GM19468 (cell line): ENCODE measurements around the gene KLK2.
"Not testable (repeated sequence)": the region's sequence is repeated elsewhere in the genome, so short reads cannot be mapped to it uniquely, and the experiment has no call there.

Experiments
- ATAC-seq: cut with Tn5 transposase; IDR thresholded peaks from one replicate; pipeline ENCODE4 v1.9.1; 2021; ENCODE audit warnings: mild to moderate bottlenecking, moderate library complexity, moderate number of reproducible peaks; ENCODE audit not compliant: unreplicated experiment; ENCODE audit errors: extremely low read depth

Gene KLK2

GRCh38 chr19:50890422-50891252, 17.4 kb downstream of the KLK2 start:
- ATAC-seq: no peak

GRCh38 chr19:50891253-50891625, 18.0 kb downstream of the KLK2 start:
- ATAC-seq: no peak

- ATAC-seq: no peak
These were observed 20.0 kb downstream of the KLK2 start for GRCh38 chr19:50893047-50893736.

- ATAC-seq: no peak
These were observed 21.5 kb downstream of the KLK2 start for GRCh38 chr19:50894478-50895356.

GRCh38 chr19:50896089-50896590, 22.9 kb downstream of the KLK2 start:
- ATAC-seq: not testable (repeated sequence)

DNA sequence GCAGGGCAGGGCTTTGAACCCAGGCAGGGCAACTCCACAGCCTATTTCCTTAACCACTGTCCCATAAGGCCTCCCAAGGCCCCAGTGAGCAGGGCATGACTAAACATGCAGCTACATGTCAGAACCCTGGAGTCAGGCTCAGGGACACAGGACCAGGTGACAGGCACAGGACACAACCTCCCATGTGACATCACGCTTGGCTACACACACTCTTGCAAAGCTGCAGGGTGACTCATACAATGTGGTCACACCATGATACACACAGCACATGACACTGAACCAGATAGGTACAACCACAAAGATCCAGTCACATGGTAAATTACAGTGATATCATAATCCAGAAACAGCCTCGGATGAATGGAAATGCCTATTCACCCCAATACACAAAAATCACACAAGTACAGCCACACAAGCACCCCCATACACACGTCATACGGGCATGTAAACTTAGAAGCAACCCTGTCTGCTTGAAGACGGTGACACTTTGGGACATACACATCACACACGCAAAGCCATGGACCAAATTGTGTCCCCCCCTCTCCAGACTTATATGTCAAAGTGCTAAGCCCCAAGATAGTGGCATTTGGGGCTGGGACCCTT, 23.5 kb downstream of the KLK2 start:
- ATAC-seq: peak; percentile 42

GRCh38 chr19:50897191-50897607, 24.0 kb downstream of the KLK2 start:
- no peak for ATAC-seq

- no peak for ATAC-seq
These were observed 24.4 kb downstream of the KLK2 start for GRCh38 chr19:50897612-50898011.

- no peak for ATAC-seq
These were observed 24.8 kb downstream of the KLK2 start for GRCh38 chr19:50898018-50898417.

DNA sequence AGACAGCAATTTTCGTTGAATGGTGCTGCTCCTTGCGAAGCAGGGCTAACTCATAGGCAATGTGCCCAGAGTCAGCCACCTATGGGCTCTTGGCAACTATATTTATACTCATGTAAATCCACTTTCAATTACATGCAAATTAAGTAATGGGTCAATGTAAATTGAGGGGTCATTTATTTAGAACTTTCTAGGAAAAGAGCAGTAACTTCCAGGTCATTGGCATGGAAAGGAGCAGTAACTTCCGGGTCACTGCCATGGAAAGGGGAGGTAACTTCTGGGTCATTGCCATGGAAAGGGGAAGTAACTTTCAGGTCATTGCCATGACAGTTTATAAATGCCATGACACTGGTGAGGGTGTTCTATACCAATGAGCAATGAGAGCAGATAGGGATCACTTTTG, 26.3 kb downstream of the KLK2 start:
- no peak for ATAC-seq

DNA sequence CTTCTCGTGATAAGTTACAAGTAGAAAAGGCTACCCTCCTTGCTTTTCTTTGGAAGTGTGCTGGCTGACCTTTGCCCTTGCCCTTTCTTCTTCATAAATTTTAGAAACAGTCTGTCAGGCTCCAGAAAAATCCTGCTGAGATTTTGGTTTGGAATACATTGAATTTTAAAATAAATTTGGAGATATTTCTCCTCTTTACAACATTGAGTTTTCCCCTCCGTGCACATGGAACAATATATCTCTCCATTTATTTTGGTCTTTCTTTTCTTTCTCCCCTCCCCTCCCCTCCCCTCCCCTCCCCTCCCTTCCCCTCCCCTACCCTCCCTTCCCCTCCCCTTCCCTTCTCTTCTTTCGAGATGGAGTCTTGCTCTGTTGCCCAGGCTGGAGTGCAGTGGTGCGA, 29.4 kb downstream of the KLK2 start:
- ATAC-seq: no peak

GRCh38 chr19:50906217-50906616, 33.0 kb downstream of the KLK2 start:
- no peak for ATAC-seq

- ATAC-seq: no peak
These were observed 35.1 kb downstream of the KLK2 start for GRCh38 chr19:50908336-50908735.

GRCh38 chr19:50909240-50910070, 36.2 kb downstream of the KLK2 start:
- ATAC-seq: no peak

GRCh38 chr19:50910722-50911121, 37.5 kb downstream of the KLK2 start:
- no peak for ATAC-seq

DNA sequence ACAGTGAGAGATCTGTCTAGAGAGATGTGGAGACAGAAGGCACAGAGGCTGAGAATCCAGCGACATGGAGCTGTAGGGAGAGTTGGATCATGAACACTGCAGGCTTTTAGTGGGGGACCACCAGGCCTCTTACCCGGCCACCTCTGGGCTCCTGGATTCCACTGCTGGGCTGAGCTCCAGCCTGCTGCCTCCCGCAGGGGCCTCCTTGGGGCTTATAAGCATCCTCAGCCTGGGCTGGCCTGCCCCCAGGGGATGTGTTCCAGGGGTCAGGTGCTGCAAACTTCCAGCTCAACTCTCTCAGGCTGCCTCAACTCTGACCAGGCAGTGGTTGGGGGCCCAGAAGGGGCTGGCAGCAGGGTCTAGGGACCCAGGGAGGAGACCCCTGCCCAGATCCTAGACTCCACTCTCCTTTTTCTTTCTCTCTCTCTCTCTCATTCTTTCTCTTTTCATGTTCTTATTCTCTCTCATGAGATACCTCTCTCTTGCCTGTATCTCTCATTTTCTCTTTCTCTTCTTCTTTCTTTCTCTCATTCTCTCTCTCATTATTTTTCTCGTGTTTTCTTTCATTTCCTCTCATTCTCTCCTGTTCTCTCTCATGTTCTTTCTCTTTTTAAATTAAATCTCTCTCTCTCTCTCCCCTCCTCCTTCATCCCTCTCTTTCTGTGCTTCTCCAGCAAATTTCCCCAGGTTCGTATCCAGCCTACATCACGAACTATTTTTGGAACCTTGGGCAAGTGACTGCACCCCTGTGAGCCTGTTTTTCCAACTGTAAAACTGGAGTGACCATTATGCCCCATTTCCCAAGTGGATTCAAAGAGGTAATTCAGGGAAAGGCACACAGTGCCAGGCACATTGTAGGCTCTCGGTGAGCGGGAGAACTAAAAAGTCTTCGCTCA, 38.2 kb downstream of the KLK2 start, which contains the start of gene KLK4:
Gene KLK4 (minus strand): TSS at position 190 of the 896 bp plus-strand sequence. CDS start 657 bp downstream, outside the sequence.
- no peak for ATAC-seq

DNA sequence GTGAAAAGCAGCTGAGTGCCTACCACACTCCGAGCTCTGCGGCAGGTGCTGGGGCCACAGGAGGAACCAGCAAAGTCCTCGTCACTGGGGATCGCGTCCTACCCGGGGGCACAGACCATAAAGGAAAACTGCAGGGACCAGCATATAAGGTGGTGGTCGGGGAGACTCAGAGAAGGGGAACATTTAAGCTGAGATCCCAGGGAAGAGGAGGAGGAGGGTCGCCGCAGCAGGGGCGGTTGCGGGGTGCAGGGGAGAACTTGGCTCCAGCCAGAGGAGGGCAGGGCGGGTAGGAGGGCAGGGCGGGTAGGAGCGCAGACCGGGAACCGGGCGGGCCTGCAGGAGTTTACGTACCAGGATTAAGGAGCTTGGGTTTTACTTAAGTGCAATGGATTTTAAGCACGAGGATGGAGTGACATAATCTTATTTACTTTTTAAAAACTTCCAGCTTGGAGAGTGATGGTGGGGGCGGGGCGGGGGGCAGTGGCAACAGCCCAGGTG, 38.9 kb downstream of the KLK2 start:
- ATAC-seq: no peak
